SK-N-SH (cell line): ENCODE results near the gene SCAF11. TPM values are rescaled to one million over a fixed set of nuclear protein-coding genes. Genes with fewer than 3 reads are reported as not detected.

Experiments used
- CTCF ChIA-PET: fragments of 300-600, 350-600 bp; formaldehyde crosslinking; extraction: SDS; loops from one replicate; lab custom pipeline; 2021; lab: Yijun Ruan, JAX
- POLR2A ChIA-PET: fragments of 350-600 bp; sonication (Branson Sonifier 250); formaldehyde crosslinking; extraction: SDS; loops from one replicate; lab custom pipeline; 2020; ENCODE audit warnings: antibody characterized with exemption, inconsistent platforms; lab: Yijun Ruan, JAX
- DNase-seq: peaks from one replicate; pipeline ENCODE4 v3.0.0; 2012
- H2AFZ ChIP-seq: fragments of 200-600 bp; sonication (generic); 2 replicates; pipeline ENCODE4 v1.8.1; 2016; ENCODE audit warnings: antibody characterized with exemption, mild to moderate bottlenecking, low read depth
- H3F3A ChIP-seq: fragments of 200-600 bp; sonication (generic); replicated peaks from 2 replicates; pipeline ENCODE3; 2016; ENCODE audit warnings: antibody characterized with exemption, mild to moderate bottlenecking; ENCODE audit not compliant: insufficient read depth
- H3K27ac ChIP-seq, 2 experiments: fragments of 200-500 bp in 1 of 2; fragments of 200-600 bp in 1 of 2; sonication (Bioruptor generic) in 1 of 2; sonication (generic), shearing (Covaris generic) in 1 of 2; 2 replicates each; pipeline versions ENCODE4 v1.5.1 to v1.6.1; 2014 to 2016; ENCODE audit warnings: low read depth in 2 of 2, inconsistent platforms in 1 of 2, low read length in 1 of 2, mild to moderate bottlenecking in 1 of 2, mixed read lengths in 1 of 2
- H3K27me3 ChIP-seq: fragments of 200-600 bp; sonication (generic), shearing (Covaris generic); 2 replicates; pipeline ENCODE4 v1.6.1; 2016; ENCODE audit warnings: mixed run types; ENCODE audit not compliant: insufficient read depth
- H3K36me3 ChIP-seq, 2 experiments: fragments of 200-500 bp in 1 of 2; fragments of 200-600 bp in 1 of 2; sonication (Bioruptor generic) in 1 of 2; sonication (generic) in 1 of 2; replicated peaks in 1 of 2; 2 replicates each; pipeline versions ENCODE3 to v1.5.1; 2014 to 2016; ENCODE audit warnings: low read length in 1 of 2, mild to moderate bottlenecking in 1 of 2; ENCODE audit not compliant: insufficient read depth in 2 of 2, control insufficient read depth in 1 of 2
- H3K4me1 ChIP-seq, 2 experiments: fragments of 200-500 bp in 1 of 2; fragments of 200-600 bp in 1 of 2; sonication (Bioruptor generic) in 1 of 2; sonication (generic), shearing (Covaris generic) in 1 of 2; 2 replicates each; pipeline versions ENCODE4 v1.5.1 to v1.6.1; 2014 to 2016; ENCODE audit warnings: low read depth in 1 of 2, low read length in 1 of 2, mixed run types in 1 of 2; ENCODE audit not compliant: insufficient read depth in 2 of 2, control insufficient read depth in 1 of 2
- H3K4me2 ChIP-seq: fragments of 200-600 bp; sonication (generic), shearing (Covaris generic); 2 replicates; pipeline ENCODE4 v1.6.1; 2017; ENCODE audit warnings: mixed run types
- H3K4me3 ChIP-seq, 2 experiments: fragments of 200-500 bp in 1 of 2; fragments of 200-600 bp in 1 of 2; sonication (Bioruptor generic) in 1 of 2; sonication (generic), shearing (Covaris generic) in 1 of 2; 2 replicates each; pipeline versions ENCODE4 v1.5.1 to v1.8.1; 2014 to 2016; ENCODE audit warnings: low read depth in 2 of 2, inconsistent platforms in 1 of 2, low read length in 1 of 2, mild to moderate bottlenecking in 1 of 2, mixed read lengths in 1 of 2, moderate library complexity in 1 of 2
- H3K79me2 ChIP-seq: fragments of 200-600 bp; sonication (generic); 2 replicates; pipeline ENCODE4 v1.8.1; 2017; ENCODE audit warnings: mild to moderate bottlenecking; ENCODE audit not compliant: insufficient read depth
- H3K9ac ChIP-seq: fragments of 200-600 bp; sonication (generic); 2 replicates; pipeline ENCODE4 v1.6.1; 2017; ENCODE audit warnings: mixed run types
- H3K9me2 ChIP-seq: fragments of 200-600 bp; sonication (generic); 2 replicates; pipeline ENCODE4 v1.6.1; 2017; ENCODE audit warnings: mixed run types
- H3K9me3 ChIP-seq: fragments of 200-600 bp; sonication (generic); 2 replicates; pipeline ENCODE4 v1.6.1; 2017; ENCODE audit warnings: mixed run types, mild to moderate bottlenecking, moderate library complexity
- H4K20me1 ChIP-seq: fragments of 200-600 bp; sonication (generic); 2 replicates; pipeline ENCODE4 v1.6.1; 2017; ENCODE audit warnings: mild to moderate bottlenecking, mixed run types; ENCODE audit not compliant: insufficient read depth
- EP300 ChIP-seq, 2 experiments: IDR thresholded peaks; 2 replicates each; pipeline versions ENCODE4 v1.4.0 to v1.6.1; 2012; ENCODE audit warnings: borderline replicate concordance in 1 of 2, low read depth in 1 of 2, low read length in 1 of 2
- FOXJ3 ChIP-seq: sonication (generic); formaldehyde crosslinking; IDR thresholded peaks from 2 replicates; pipeline ENCODE4 v1.5.1; 2020; ENCODE audit warnings: mild to moderate bottlenecking, missing genetic modification reagents
- GATA2 ChIP-seq: sonication (generic); formaldehyde crosslinking; IDR thresholded peaks from 2 replicates; pipeline ENCODE4 v1.5.0; 2020; ENCODE audit warnings: mild to moderate bottlenecking, missing genetic modification reagents
- JUND ChIP-seq: IDR thresholded peaks from 2 replicates; pipeline ENCODE4 v1.4.0; 2012
- NFIC ChIP-seq: IDR thresholded peaks from 2 replicates; pipeline ENCODE4 v1.4.0; 2012; ENCODE audit warnings: borderline replicate concordance
- POLR2AphosphoS5 ChIP-seq: IDR thresholded peaks from 2 replicates; pipeline ENCODE4 v1.6.1; 2012; ENCODE audit warnings: low read depth, low read length
- RAD21 ChIP-seq: IDR thresholded peaks from 2 replicates; pipeline ENCODE4 v1.6.1; 2012; ENCODE audit warnings: mild to moderate bottlenecking, low read length
- RCOR1 ChIP-seq: fragments of 150-350 bp; IDR thresholded peaks from 2 replicates; pipeline ENCODE4 v1.6.1; 2017; ENCODE audit warnings: antibody characterized with exemption, low read length
- RXRA ChIP-seq: IDR thresholded peaks from 2 replicates; pipeline ENCODE4 v1.4.0; 2012; ENCODE audit warnings: low read depth, mild to moderate bottlenecking, borderline replicate concordance
- TAF1 ChIP-seq: IDR thresholded peaks from 2 replicates; pipeline ENCODE4 v1.6.1; 2012; ENCODE audit warnings: low read depth, mild to moderate bottlenecking, low read length, moderate library complexity, borderline replicate concordance
- USF2 ChIP-seq: fragments of 150-350 bp; IDR thresholded peaks from 2 replicates; pipeline ENCODE4 v1.6.1; 2017; ENCODE audit warnings: antibody characterized with exemption, low read length, low read depth, borderline replicate concordance
- ZBTB33 ChIP-seq: IDR thresholded peaks from 2 replicates; pipeline ENCODE4 v1.4.0; 2012; ENCODE audit warnings: low read depth, borderline replicate concordance
- WGBS: methylation state at CpG from one replicate; pipeline ENCODE4 v1.1.6; 2017; ENCODE audit warnings: low lambda C conversion rate; 5-methylcytosine and 5-hydroxymethylcytosine counted together
- polyA plus RNA-seq, 3 experiments: library from polyadenylated mRNA; depleted of rRNA; stranded (reverse); fragments of >200 nt; gene quantifications; 2 replicates each; pipeline ENCODE4 v1.2.3, GENCODE V29; 2012

SCAF11 gene
- polyA plus RNA-seq, 1 of the 3 experiments (the other 2 are of a cell fraction) = 26.1 TPM

- H4K20me1 ChIP-seq = peaks cover 95% of the 10 kb centered on the region
- H2AFZ ChIP-seq = no peak overlapping the region
- peaks cover 5 to 8% of the 10 kb centered on the region in 2 experiments for H3K36me3 ChIP-seq
- no peaks in the 10 kb centered on the region for H3K9me3 ChIP-seq
- ChIA-PET CTCF (no interaction called here), POLR2A (no interaction called here)
- H3K4me3 ChIP-seq = no peak overlapping the region
- H3K4me2 ChIP-seq = no peak overlapping the region
- WGBS = 97% methylated on average over 2 of the region's 2 CpGs
- peaks cover 18% of the 10 kb centered on the region for H3F3A ChIP-seq
- H3K27ac ChIP-seq = peak overlapping the region in 1 of 2 experiments; percentile 58; a peak in 2 of 4 replicates
- no peak for DNase-seq
- TF ChIP-seq TAF1 (no peak), RAD21 (no peak), POLR2AphosphoS5 (no peak), JUND (no peak), ZBTB33 (no peak), RXRA (no peak), USF2 (no peak), RCOR1 (no peak), NFIC (no peak)
- peaks cover 99% of the 10 kb centered on the region for H3K79me2 ChIP-seq
- H3K9ac ChIP-seq = no peak overlapping the region
- no peaks in the 10 kb centered on the region for H3K9me2 ChIP-seq
- peaks cover 3 to 12% of the 10 kb centered on the region in 2 experiments; a peak in 1 of 4 replicates for H3K4me1 ChIP-seq
- no peaks in the 10 kb centered on the region for H3K27me3 ChIP-seq
These were observed 12.3 kb downstream of the SCAF11 start for GRCh38 chr12:45978108-45978507.

GRCh38 chr12:45977620-45978019 is 12.8 kb downstream of the SCAF11 start:
- TF ChIP-seq FOXJ3 (CRISPR knock-in tag) (no peak), GATA2 (CRISPR knock-in tag) (peak; percentile 59), EP300 (IDR thresholded peaks at IDR 0.05; ENCODE audit: borderline replicate concordance in 1 of 2, low read depth in 1 of 2, low read length in 1 of 2) (peak in 1 of 2 experiments; percentile 39; a peak in 1 of 4 replicates)
- Histone ChIP-seq H3K36me3 (peaks cover 5% of the 10 kb centered on the region in 2 experiments), H3K9me2 (no peaks in the 10 kb centered on the region), H4K20me1 (peaks cover 92% of the 10 kb centered on the region), H3K79me2 (peaks cover 97% of the 10 kb centered on the region), H3K4me1 (peaks cover 3 to 12% of the 10 kb centered on the region in 2 experiments; a peak in 1 of 4 replicates), H2AFZ (no peak overlapping the region), H3F3A (peaks cover 20% of the 10 kb centered on the region), H3K27me3 (no peaks in the 10 kb centered on the region), H3K9ac (no peak overlapping the region), H3K4me2 (no peak overlapping the region), H3K27ac (peak overlapping the region in 1 of 2 experiments; percentile 58; a peak in 2 of 4 replicates), H3K9me3 (no peaks in the 10 kb centered on the region), H3K4me3 (no peak overlapping the region)
- peak; percentile 17 for DNase-seq
- ChIA-PET CTCF (interaction anchor here (1.2 kb wide), 1 partner anchor 42 kb away, joined by 3 read pairs; no protein-coding TSS in a partner anchor), POLR2A (no interaction called here)
